HS-5 (cell line): ENCODE measurements around the gene RFX4.

Experiments used
- DNase-seq: peaks from one replicate; pipeline ENCODE4 v3.0.0-alpha.2; 2012; ENCODE audit warnings: low read depth

RFX4 gene

DNA sequence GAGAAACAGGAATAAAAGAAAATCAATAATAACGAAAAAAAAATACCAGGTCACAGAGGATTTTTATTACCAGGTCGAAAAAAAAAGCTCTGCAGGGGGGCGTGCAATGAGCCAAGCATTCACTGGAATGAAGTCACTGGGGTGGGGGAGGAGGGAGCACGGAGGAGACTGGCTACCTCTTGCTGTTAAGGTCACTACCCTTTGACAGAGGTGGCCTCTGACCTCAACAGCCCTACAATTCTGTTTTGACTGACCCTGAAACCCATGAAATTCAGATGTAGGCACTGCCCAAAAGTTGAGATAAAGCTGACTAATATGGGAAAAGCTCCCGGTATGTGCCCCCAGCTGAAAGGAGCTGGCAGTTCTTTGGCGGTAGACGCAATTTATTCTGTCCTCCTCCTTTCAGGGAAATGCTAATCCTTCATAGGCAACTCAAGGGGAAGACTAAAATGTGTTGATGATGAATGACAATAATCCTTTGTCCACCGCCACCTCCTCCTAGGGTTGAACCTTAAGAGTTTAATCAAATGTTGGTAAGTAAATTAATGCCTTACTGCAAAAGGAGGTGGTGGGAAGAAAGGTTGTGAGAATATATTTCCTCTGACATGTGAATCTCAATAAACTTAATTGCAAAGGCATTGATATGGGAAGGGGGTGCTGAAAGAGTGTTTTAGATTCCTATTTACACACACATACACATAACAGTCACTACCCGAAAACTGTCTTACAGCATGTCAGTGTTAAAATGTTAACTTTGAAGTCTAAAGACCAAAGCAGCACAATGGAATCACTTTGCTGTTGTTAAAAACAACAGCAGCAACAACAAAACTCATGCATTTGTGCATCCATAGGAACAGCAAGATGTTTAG lies 185.4 kb downstream of the RFX4 start:
- DNase-seq: no peak

GRCh38 chr12:106769078-106769477 lies 186.3 kb downstream of the RFX4 start:
- DNase-seq: no peak

DNA sequence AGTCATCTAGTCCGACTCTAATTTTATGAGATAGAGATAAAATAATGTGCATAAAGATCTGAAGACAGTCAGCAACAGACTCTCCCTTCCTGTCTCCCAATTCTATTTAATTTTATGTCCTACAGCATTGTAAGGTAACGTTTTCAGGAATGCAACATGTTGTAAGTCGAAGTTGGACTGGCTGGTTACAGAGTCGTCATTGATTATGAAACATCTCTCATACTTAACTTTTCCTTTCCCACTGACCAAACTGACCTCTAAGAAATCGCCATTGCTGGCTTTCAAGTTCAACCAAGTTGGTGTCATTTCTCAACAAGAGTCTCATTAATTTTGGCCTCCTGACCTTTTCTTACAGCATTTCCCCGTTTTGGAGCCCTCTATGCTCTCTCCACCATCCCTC lies 186.7 kb downstream of the RFX4 start:
- DNase-seq: no peak

DNA sequence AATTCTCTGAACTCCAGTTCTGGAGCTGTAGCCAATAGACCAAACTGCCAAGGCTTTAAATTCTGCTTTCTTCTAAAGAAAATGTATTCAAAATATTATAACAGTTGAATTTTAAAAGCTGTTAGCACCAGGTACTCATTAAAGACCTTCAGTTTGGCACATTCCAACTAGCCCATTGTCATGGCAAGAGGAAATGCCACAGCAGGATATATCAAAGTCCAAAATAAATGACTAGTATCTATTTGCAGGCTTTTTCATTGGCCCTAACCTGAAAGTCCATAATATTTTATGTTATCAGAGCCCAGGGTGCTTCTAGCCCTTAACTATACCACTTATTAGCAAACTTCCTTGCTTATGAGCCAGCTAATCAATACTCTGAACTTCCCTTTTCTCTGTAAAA lies 188.6 kb downstream of the RFX4 start:
- no peak for DNase-seq

- DNase-seq: no peak
These were observed 190.6 kb downstream of the RFX4 start for GRCh38 chr12:106773286-106774004.

GRCh38 chr12:106774005-106774807 lies 191.4 kb downstream of the RFX4 start, which contains the start of gene RIC8B:
RIC8B (plus strand) TSS chr12:106774682; CDS start chr12:106774746, 64 bp downstream.
- peak; percentile 96 for DNase-seq

GRCh38 chr12:106774808-106775524 lies 192.2 kb downstream of the RFX4 start:
- no peak for DNase-seq

- DNase-seq: no peak
These were observed 194.1 kb downstream of the RFX4 start for GRCh38 chr12:106776897-106777296.

DNA sequence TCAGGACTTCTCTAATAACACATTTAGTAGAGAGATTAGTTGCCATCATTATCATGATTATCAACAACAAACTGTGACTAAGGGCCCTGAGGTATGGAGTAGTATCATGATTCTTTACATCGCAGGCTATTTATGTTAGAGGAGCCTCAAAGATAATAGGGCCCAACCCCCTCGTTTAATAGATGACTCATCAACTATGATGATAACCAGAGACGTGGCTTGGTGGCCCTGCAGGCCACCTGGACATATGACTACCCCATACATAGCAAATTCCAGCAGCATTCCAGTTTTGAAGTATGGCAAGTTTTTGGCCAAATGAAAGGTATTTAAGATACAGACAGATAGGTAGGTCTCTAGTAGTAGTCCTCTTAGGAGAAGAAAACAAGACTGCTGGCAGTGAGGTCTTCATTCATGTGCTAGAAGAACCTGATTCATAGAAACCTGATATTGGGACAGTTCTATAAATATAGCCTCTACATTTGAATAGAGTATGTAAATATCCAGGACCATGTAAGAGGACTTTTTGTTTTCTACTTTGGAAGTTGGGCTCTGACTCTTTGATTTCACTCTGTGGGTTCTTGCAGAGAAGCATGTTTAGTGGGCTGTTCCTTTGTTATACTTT lies 197.3 kb downstream of the RFX4 start:
- no peak for DNase-seq

DNA sequence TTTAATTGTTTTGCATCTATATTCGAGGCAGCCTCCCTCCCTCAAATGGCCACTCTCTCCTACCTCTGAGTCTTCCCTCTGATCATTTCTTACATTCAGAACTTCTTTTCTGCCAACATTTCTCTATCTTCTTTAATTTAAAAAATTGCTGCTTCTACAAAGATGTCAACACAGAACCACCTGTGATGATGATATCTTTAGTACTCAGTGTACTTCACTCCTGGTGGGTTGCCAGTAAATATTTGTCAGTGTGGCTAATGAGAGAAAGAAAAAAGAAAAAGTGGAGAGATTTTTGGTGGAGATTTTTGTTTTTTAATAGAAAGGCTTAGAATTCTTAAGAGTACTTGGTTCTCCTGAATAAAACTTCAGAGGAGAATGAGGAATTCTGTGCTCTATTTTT lies 199.8 kb downstream of the RFX4 start:
- no peak for DNase-seq

DNA sequence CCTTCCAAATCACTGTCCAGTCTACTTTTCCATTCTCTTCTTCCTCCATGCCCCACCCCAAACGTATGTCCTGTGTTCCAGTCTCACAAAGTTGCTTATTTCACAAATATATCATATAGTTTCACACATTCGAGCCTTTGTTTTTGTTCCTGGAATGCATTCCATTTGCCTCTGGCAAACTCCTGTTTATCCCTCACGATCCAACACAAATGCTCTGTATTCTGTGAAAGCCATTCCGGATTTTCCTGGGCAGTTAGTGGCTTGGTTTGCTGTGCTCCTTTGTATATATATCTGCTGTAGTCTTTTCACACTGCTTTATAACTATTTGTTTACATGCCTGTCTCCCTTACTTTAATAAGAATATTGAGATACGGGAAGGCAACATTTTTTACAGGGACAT lies 200.7 kb downstream of the RFX4 start:
- DNase-seq: no peak

- DNase-seq: no peak
These were observed 207.2 kb downstream of the RFX4 start for GRCh38 chr12:106790020-106790419.

DNA sequence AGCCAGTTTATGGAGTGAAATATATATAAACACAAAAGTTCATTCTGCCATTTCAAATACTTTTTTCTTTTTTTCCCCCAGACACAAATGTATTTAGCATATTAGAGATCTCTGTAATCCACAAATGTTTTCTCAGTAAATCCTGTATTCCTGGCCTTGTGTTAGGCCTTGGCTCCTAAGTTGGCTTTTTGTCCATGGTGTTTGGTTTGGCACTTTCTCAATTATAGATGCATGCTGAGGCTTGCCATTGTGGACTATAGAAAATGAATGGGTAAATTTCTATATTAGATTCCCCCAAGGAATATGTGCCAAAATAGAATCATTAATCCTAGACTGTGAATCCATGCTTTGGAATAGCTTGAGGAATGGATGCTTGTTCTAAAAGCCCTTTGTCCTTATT lies 208.7 kb downstream of the RFX4 start:
- no peak for DNase-seq

- no peak for DNase-seq
These were observed 211.6 kb downstream of the RFX4 start for GRCh38 chr12:106794369-106794768.

DNA sequence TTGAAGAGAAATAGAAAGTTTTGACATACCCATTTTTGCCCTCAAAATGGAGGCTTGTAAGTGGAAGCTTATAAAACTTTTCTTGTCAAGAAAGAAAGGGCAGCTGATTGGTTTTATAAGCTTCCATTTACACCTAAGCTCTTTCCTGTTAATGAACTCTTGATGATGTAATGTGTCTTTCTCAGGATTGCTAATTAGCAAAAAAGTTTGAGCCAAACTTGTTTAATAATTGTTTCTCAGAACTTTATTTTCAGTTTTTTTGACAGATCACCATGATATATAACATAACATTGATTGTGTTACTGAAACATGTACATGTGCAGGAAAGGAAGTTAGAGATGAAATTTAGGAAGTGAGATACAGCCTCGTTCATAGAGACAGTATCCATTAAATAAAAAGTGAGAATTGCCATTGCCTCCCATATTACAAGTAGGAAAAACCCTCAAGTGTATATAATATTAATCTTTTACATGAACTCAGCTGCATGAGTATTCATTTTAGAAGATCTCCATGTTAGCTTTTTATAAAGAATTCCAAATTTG lies 218.4 kb downstream of the RFX4 start:
- no peak for DNase-seq

DNA sequence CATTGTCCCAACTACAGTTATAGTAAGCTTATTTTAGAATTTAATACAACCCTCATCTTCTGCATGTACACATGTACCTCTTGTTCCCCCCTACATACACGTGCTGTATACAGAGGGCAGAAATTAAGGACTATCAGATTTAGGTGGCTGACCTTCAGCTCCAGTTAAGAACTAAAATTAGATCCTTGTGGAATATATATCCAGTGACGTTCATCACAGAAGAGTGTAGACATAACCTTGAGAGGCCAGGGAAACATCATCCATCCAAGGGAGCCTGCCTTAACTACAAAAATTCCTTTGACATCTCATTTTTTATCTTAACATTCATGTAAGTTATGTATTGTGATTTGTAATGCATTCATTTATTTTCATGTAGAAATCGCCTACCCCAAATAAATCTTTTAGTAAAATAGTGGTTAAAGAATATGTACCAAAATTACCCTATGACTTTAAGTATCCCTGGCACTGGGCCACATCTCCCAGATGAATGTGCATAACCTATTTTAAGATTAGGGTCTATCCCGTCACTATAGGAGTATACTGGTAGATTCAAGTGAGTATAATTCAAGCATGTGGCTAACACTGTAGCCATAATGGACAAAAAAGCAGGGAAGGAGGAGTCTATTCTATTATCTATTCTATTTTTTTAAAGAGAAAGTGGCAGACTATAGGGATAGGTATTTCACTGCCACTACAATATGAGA lies 219.2 kb downstream of the RFX4 start:
- no peak for DNase-seq

DNA sequence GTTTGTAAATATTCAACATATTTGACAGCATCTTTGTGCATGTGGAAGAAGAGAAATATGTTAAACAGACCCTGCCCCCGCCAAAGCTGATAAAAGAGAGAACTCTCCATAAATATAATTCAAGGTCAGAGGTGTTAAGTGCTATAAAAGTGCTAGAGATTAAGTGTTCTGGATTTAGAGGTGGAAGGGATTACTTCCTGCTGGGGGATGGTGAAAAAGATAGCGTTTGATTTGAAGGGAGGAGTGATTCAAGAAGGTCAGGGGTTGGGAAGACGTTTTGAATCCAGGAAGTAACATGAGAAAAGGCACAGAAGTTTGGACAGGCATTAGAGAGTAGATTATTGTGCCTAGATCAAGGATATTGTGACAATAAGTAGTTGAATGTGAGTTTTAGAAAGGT lies 221.9 kb downstream of the RFX4 start:
- DNase-seq: no peak
